Esophagus muscularis mucosa (tissue), 4 donors: ENCODE measurements around the gene SLC35F6. TPM values are rescaled to one million over a fixed set of nuclear protein-coding genes. Genes with fewer than 3 reads are reported as not detected.
"Not testable (repeated sequence)": the region's sequence is repeated elsewhere in the genome, so short reads cannot be mapped to it uniquely, and the experiment has no call there.

ENCODE experiments used
- DNase-seq: peaks from one replicate; pipeline ENCODE4 v3.0.0-alpha.2; 2017; ENCODE audit errors: extremely low spot score
- H3K27ac ChIP-seq, 4 donors: fragments of 200-600 bp; sonication (generic); replicated peaks in 1 of 4; 1 replicate in 3 of 4; 2 replicates in 1 of 4; pipeline ENCODE4 v1.5.1; 2016 to 2019; ENCODE audit warnings: mild to moderate bottlenecking in 1 of 4
- H3K27me3 ChIP-seq, 4 donors: fragments of 200-600 bp; sonication (generic); one replicate each; pipeline versions ENCODE4 v1.5.1 to v1.6.0; 2016 to 2019
- H3K36me3 ChIP-seq, 4 donors: fragments of 200-600 bp; sonication (generic); one replicate each; pipeline ENCODE4 v1.5.1; 2016 to 2019
- H3K4me1 ChIP-seq, 4 donors: fragments of 200-600 bp; sonication (generic); one replicate each; pipeline ENCODE4 v1.5.1; 2016 to 2019
- H3K4me3 ChIP-seq, 4 donors: fragments of 200-600 bp; sonication (generic); 1 replicate in 2 of 4; 2 replicates in 2 of 4; pipeline ENCODE4 v1.5.1; 2016 to 2019; ENCODE audit warnings: mild to moderate bottlenecking in 4 of 4, moderate library complexity in 1 of 4
- H3K9me3 ChIP-seq, 4 donors: fragments of 200-600 bp; sonication (generic); 1 replicate in 3 of 4; 2 replicates in 1 of 4; pipeline ENCODE4 v1.5.1; 2016 to 2019
- EP300 ChIP-seq: sonication (generic); formaldehyde crosslinking; IDR thresholded peaks from one replicate; pipeline ENCODE4 v1.6.1; 2017; ENCODE audit warnings: antibody characterized with exemption
- POLR2A ChIP-seq: fragments of 450-650 bp; IDR thresholded peaks from one replicate; pipeline ENCODE4 v1.6.1; 2017; ENCODE audit warnings: antibody characterized with exemption, moderate library complexity, mild to moderate bottlenecking, low read depth
- POLR2AphosphoS5 ChIP-seq, 2 donors: sonication (generic); formaldehyde crosslinking; IDR thresholded peaks; one replicate each; pipeline ENCODE4 v1.6.1; 2017; ENCODE audit warnings: antibody characterized with exemption in 2 of 2
- WGBS: methylation state at CpG from one replicate; pipeline ENCODE4 v1.1.5; 2018; 5-methylcytosine and 5-hydroxymethylcytosine counted together
- intact Hi-C: fragments of 100-400 bp; cut with DNase I; formaldehyde crosslinking; loops from one replicate; pipeline ENCODE4 v1.15.1; 2023
- total RNA-seq, 4 donors: library from RNA; depleted of rRNA; stranded (reverse); fragments of >200 nt; gene quantifications; one replicate each; pipeline versions ENCODE4 v1.1.0 to v1.2.1, GENCODE V29; 2016
- TF ChIP-seq, protein P1 (sequence below), 3 experiments: fragments of 200-600 bp in 2 of 3; fragments of 450-650 bp in 1 of 3; sonication (generic) in 2 of 3; IDR thresholded peaks; one replicate each; pipeline ENCODE4 v1.5.1; 2017 to 2019; ENCODE audit warnings: antibody characterized with exemption in 3 of 3, mild to moderate bottlenecking in 2 of 3, moderate library complexity in 1 of 3

The SLC35F6 gene
- total RNA-seq, 4 donors from 2014 or later, result 31.6 to 50.7 (median 41.3) TPM

DNA sequence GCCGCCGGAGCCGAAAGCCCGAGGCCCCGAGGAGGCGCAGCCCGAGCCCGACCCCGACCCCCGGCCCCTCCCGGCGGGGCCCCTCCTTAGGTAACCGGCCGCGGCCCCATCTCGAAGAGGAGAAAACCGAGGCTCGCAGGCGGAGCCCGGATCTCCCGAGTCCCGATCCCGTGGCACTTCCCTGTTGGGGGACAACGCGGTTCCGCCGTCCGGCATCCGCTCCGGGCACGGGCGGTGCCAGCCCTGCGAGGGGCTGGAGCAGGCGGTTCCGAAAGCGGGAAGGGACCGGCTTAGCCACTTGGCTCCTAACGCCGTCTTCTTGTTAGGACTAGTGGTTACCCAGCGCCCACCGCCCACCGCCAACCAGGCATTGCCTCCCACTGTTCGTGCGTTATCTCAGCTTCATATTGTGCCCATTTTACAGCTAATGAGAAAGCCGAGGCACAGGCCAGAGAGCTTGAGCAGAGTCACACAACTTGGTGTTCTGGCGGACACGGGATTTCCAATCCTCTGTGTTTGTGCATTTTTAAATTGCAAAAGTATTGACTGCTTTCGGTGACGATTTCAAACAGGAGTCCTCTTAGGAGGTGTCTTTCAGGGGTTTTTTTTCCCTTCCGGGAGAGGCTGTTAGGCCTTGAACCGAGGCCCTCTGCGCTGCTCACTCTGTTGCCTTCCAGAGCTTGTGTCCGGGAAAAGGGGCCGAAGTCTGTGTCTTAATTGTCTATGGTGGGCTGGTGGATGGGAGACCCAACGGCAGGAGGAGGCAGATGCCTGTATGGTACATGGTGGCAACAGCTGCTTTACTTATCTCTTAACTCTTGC, 22.3 kb downstream of the SLC35F6 start:
- 8% methylated on average over 21 of the region's 55 CpGs for WGBS
- Histone ChIP-seq H3K9me3 (peaks cover 0 to 9% (median under 1%) of the 10 kb centered on the region in 4 donors), H3K27me3 (peaks cover 0 to 32% (median 4%) of the 10 kb centered on the region in 4 donors), H3K4me1 (peaks cover 13 to 19% (median 15%) of the 10 kb centered on the region in 4 donors), H3K4me3 (peak overlapping the region; percentile 64 to 82 (median 73)), H3K36me3 (peaks cover 0 to 4% (median 2%) of the 10 kb centered on the region in 4 donors), H3K27ac (no peak overlapping the region)
- intact Hi-C loops, result no loop called here
- TF ChIP-seq, protein P1, sequence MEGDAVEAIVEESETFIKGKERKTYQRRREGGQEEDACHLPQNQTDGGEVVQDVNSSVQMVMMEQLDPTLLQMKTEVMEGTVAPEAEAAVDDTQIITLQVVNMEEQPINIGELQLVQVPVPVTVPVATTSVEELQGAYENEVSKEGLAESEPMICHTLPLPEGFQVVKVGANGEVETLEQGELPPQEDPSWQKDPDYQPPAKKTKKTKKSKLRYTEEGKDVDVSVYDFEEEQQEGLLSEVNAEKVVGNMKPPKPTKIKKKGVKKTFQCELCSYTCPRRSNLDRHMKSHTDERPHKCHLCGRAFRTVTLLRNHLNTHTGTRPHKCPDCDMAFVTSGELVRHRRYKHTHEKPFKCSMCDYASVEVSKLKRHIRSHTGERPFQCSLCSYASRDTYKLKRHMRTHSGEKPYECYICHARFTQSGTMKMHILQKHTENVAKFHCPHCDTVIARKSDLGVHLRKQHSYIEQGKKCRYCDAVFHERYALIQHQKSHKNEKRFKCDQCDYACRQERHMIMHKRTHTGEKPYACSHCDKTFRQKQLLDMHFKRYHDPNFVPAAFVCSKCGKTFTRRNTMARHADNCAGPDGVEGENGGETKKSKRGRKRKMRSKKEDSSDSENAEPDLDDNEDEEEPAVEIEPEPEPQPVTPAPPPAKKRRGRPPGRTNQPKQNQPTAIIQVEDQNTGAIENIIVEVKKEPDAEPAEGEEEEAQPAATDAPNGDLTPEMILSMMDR (IDR thresholded peaks at IDR 0.05), result no peak
- TF ChIP-seq POLR2AphosphoS5 (IDR thresholded peaks at IDR 0.05) (no peak), EP300 (no peak), POLR2A (no peak)
- no peak for DNase-seq

DNA sequence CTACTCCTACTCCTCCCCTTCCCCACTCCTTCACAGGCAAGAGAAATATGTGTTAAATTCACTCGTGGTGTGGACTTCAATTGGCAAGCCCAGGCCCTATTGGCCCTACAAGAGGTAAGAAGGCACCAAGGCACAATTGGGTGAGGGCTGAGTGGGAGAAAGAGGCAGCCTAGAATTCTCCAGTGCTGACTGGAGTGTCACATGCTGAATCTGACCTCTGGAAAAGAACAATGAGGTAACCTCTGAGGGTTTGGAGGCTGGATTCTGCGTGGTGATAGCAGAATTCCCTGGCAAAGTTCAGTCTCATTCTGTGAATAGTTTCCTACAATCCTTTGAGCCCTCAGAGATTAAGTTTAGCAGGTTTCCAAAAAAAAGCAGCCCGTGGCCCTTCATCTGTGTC, 28.6 kb downstream of the SLC35F6 start:
- TF ChIP-seq POLR2AphosphoS5 (IDR thresholded peaks at IDR 0.05) (no peak), POLR2A (no peak), EP300 (no peak)
- TF ChIP-seq, protein P1 (IDR thresholded peaks at IDR 0.05), result no peak

DNA sequence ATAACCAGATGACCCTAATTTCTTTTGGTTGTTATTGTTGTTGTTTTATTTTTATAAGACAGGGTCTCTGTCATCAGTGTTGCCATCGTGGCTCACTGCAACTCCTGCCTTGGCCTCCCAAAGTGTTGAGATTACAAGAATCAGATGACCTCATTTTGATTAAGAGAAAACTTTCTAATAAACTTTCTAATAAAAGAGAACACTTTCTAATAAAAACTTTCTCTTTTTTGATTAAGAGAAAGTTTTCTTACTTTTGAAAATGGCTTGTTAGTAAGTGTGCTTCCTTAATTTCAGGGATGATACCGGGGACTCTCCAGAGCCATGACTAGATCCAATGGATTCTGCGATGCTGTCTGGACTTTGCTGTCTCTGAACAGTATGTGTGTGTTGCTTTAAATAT, 29.4 kb downstream of the SLC35F6 start:
- peaks cover 0 to 26% (median 0%) of the 10 kb centered on the region in 4 donors for H3K27me3 ChIP-seq
- H3K4me1 ChIP-seq, result no peaks in the 10 kb centered on the region
- no peak for TF ChIP-seq POLR2AphosphoS5 (IDR thresholded peaks at IDR 0.05)
- TF ChIP-seq, protein P1 (IDR thresholded peaks at IDR 0.05), result no peak
- no peak for TF ChIP-seq POLR2A
- no peak for TF ChIP-seq EP300
- 94% methylated on average over 3 of the region's 3 CpGs for WGBS
- H3K27ac ChIP-seq, result no peak overlapping the region
- H3K36me3 ChIP-seq, result no peaks in the 10 kb centered on the region
- intact Hi-C loops, result no loop called here
- no peak for DNase-seq
- H3K9me3 ChIP-seq, result peaks cover 0 to 9% (median 1%) of the 10 kb centered on the region in 4 donors
- no peak overlapping the region for H3K4me3 ChIP-seq

More for the DNA sequence above, 28.6 kb downstream of the SLC35F6 start:
- Histone ChIP-seq H3K36me3 (no peaks in the 10 kb centered on the region), H3K27ac (no peak overlapping the region), H3K4me3 (no peak overlapping the region), H3K27me3 (peaks cover 0 to 26% (median 0%) of the 10 kb centered on the region in 4 donors), H3K4me1 (no peaks in the 10 kb centered on the region), H3K9me3 (peaks cover 0 to 9% (median 1%) of the 10 kb centered on the region in 4 donors)
- no peak for DNase-seq
- intact Hi-C loops, result no loop called here
- 100% methylated on average over 3 of the region's 3 CpGs for WGBS

DNA sequence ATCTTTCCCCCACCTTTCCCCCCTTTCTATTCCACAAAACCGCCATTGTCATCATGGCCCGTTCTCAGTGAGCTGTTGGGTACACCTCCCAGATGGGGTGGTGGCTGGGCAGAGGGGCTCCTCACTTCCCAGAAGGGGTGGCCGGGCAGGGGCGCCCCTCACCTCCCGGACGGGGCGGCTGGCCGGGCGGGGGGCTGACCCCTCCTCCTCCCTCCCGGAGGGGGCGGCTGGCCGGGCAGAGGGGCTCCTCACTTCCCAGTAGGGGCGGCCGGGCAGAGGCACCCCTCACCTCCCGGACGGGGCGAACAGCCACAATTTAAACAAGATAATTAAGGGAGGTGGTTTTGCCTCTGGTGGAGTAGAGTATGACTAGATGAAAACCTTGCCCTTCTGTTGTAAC, 31.1 kb downstream of the SLC35F6 start:
- H3K4me1 ChIP-seq, DNase-seq, H3K27ac ChIP-seq, H3K4me3 ChIP-seq, H3K9me3 ChIP-seq, H3K36me3 ChIP-seq, intact Hi-C loops: not testable (repeated sequence)
- peaks cover 0 to 15% (median 0%) of the 10 kb centered on the region in 4 donors for H3K27me3 ChIP-seq
- WGBS, result 90% methylated on average over 11 of the region's 17 CpGs

DNA sequence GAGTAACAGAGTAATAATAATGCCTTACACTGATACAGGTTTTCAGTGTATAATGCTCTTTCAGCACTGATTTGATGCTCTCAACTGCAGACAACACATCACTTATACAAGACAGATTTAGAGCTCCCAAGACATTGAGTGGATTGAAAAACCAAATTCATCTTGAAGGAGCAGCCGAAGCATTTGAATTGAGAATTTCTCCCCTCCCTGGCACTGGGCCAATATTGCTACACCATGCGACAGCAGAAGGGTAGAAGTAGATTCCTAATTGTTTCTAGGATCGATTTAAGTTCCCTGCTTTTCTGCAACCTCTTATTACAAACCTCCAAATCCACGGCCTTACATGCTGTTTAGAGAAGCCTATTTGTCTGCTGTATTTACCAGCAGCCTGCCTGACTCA, 37.2 kb downstream of the SLC35F6 start:
- no peaks in the 10 kb centered on the region for H3K27me3 ChIP-seq
- no peak for DNase-seq
- no peak for TF ChIP-seq EP300
- no peak for TF ChIP-seq POLR2AphosphoS5 (IDR thresholded peaks at IDR 0.05)
- TF ChIP-seq POLR2A, result no peak
- TF ChIP-seq, protein P1 (IDR thresholded peaks at IDR 0.05), result no peak
- intact Hi-C loops, result no loop called here
- no peaks in the 10 kb centered on the region for H3K36me3 ChIP-seq
- H3K4me1 ChIP-seq, result no peaks in the 10 kb centered on the region
- no peak overlapping the region for H3K4me3 ChIP-seq
- 76% methylated on average over 4 of the region's 4 CpGs for WGBS
- H3K9me3 ChIP-seq, result no peaks in the 10 kb centered on the region
- H3K27ac ChIP-seq, result no peak overlapping the region
